GM10266 (cell line): Measurements from ENCODE around the gene ECI2.

Experiments used
- DNase-seq: peaks from one replicate; pipeline ENCODE4 v3.0.0; 2012; ENCODE audit errors: extremely low spot score
- CTCF ChIP-seq: IDR thresholded peaks from 2 replicates; pipeline ENCODE4 v1.5.1; 2012; ENCODE audit warnings: mild to moderate bottlenecking, low read depth; ENCODE audit not compliant: control insufficient read depth, insufficient read depth; ENCODE audit errors: missing control alignments

The ECI2 gene

GRCh38 chr6:4129446-4129845, 5.9 kb downstream of the ECI2 start:
- DNase-seq = no peak
- no peak for TF ChIP-seq CTCF

GRCh38 chr6:4128748-4129147, 6.6 kb downstream of the ECI2 start:
- TF ChIP-seq CTCF = no peak
- DNase-seq = no peak

- no peak for DNase-seq
- TF ChIP-seq CTCF = no peak
Observed at GRCh38 chr6:4128072-4128471, 7.3 kb downstream of the ECI2 start.

GRCh38 chr6:4125933-4126864, 9.2 kb downstream of the ECI2 start:
- no peak for TF ChIP-seq CTCF
- DNase-seq = no peak

- no peak for DNase-seq
- TF ChIP-seq CTCF = no peak
Observed at GRCh38 chr6:4125500-4125899, 9.9 kb downstream of the ECI2 start.

- no peak for TF ChIP-seq CTCF
Observed at GRCh38 chr6:4124351-4124750, 11.0 kb downstream of the ECI2 start.

GRCh38 chr6:4115741-4116140, 19.6 kb downstream of the ECI2 start:
- DNase-seq = no peak
- TF ChIP-seq CTCF = no peak

More at GRCh38 chr6:4124351-4124750, 11.0 kb downstream of the ECI2 start:
- DNase-seq = no peak
